Prostate gland (tissue), 2 donors: ENCODE measurements around the gene MYO18B.

Source experiments
- CTCF ChIP-seq, 4 experiments: fragments of 200-600 bp in 2 of 4; fragments of 450-650 bp in 2 of 4; sonication (generic) in 2 of 4; IDR thresholded peaks; 1 replicate in 3 of 4; 2 replicates in 1 of 4; pipeline ENCODE4 v1.5.1; 2016 to 2019; ENCODE audit warnings: antibody characterized with exemption in 4 of 4, mild to moderate bottlenecking in 2 of 4, moderate library complexity in 2 of 4
- POLR2A ChIP-seq: fragments of 450-650 bp; IDR thresholded peaks from one replicate; pipeline ENCODE4 v1.6.1; 2016; ENCODE audit warnings: antibody characterized with exemption, mild to moderate bottlenecking

GRCh38 chr22:26056455-26057200, 314.6 kb downstream of the MYO18B start:
- TF ChIP-seq CTCF (IDR thresholded peaks at IDR 0.05) (no peak), POLR2A (no peak)
